GM19238 (cell line): ENCODE results near the gene WDR18.

Experiments
- DNase-seq: peaks from one replicate; pipeline ENCODE4 v3.0.0; 2011; ENCODE audit warnings: low spot score; ENCODE audit not compliant: insufficient read length

Gene WDR18

GRCh38 chr19:1006711-1007398 lies 22.7 kb downstream of the WDR18 start:
- DNase-seq = no peak

DNA sequence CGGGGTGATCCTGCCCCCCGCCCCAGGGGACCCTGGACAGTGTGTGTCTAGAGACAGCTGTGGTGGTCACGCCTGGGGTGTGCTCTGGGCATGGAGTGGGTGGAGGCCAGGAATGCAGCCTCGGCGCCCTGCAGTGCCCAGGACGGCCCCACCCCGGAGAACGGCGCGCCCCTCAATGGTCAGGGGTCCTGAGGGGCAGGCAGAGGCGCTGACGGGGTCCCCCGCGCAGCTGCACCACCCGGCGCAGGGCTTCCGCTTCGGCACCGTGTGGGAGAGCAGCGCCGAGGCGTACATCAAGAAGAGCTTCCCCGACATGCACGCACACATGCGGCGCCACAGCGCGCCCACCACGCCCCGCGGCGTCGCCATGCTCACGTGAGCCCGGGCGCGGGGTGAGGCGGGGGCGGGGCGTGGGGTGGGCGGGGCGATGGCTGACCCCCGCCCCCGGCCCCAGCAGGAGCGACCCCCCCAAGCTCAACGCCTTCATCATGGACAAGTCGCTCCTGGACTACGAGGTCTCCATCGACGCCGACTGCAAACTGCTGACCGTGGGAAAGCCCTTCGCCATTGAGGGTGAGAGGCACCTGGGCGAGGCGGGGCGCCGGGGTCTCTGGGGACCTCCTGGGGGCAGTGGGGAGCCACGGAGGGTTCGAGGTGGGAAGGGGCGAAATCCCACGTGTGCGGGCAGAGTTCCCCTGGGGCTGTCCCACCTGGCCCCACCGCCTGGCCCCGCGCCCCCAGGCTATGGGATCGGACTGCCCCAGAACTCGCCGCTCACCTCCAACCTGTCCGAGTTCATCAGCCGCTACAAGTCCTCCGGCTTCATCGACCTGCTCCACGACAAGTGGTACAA lies 23.5 kb downstream of the WDR18 start:
- DNase-seq = no peak

GRCh38 chr19:1008268-1009040 lies 24.3 kb downstream of the WDR18 start:
- DNase-seq = no peak

- no peak for DNase-seq
These were observed 25.2 kb downstream of the WDR18 start for GRCh38 chr19:1009041-1009980.

DNA sequence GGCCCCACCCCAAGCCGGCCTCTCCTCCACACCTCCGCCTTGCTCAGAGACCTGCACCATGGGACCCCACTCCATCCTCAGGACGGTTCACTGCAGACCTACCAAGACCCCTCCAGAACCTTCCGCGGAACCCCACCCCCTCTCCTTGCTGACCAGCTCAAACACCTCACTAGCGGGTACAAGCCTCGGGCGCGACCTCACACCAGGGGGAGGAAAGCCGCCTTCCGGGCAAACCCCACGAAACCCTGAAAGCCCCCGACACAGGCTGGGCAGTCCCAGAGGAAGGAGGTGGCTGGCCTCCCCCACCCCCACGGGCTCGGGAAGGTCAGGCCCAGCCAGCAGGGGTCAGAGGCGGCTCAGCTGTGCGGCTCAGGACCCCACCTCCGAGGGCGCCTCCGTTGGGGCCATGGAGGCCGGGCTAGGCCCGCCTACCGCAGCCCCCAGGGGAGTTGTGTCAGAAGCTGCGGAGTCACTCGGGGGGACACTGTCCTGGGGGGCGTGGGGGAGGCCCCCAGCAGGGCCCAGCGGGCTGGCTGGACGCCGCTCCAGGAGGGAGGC lies 25.9 kb downstream of the WDR18 start:
- DNase-seq = no peak

DNA sequence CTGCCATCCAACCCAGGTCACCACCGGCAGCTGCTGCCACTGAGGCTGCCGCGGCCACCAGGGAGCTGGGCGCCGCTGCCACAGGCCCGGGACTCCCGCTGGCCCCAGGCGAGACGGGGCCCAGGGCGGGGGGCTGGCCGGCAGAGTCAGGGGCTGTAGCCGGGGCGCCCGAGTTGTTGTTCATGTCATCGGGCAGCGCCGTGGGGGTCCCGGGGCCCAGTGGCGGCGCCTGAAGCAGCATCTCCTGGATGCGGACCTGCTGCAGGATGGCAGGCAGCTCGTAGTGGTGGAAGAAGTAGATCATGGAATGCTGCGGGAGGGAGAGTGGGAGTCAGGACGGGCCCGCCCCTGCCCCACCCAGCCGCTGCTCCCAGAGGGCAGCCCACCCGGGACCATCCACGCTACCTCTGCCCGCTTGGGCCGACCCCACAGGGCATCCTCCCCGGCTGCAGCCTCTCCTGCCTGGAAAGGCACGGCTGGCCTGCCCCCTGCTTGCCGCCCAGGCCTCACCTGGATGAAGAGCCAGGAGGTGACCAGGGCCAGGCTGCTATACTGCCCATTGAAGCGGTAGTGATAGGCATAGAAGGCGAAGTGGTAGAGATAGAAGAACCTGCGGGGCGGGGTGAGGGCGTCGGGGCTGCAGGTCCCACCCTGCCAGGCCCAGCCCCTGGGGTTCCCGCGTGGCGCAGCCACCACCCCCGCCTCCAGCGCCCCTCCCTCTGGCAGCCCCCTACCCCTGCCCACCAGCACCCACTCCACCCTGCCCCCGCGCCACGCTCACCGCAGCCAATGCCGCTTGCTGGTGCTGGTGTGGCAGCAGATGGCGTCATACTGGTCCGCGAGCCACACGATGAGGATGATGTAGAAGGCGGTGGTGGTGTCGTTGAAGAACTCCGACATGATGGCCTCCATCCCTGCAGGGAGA lies 26.7 kb downstream of the WDR18 start:
- DNase-seq = no peak

DNA sequence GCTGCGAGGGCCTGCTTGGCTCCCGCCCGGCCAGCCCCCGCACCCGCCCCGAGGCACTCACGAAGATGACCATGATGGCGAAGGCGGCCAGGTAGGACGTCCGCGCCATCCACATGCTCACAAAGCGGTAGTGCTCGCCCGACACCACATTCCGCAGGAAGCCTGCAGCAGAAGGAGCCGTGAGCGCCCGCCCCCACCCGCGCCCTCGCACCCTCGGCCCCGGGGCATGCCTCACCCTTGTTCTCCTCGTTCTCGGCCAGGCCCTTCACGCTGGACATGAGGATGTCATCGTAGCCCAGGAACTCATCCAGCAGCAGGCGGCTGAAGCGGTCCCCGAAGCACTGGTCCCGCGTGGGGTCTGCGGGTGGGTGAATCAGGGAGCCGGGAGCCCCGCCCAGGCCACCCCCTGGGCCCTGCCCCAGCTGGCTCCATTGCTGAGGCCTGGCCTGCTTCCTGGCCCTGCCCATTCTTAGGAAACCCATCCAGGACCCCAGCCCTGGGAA lies 27.7 kb downstream of the WDR18 start:
- DNase-seq = no peak

GRCh38 chr19:1012334-1012733 lies 28.2 kb downstream of the WDR18 start:
- no peak for DNase-seq

DNA sequence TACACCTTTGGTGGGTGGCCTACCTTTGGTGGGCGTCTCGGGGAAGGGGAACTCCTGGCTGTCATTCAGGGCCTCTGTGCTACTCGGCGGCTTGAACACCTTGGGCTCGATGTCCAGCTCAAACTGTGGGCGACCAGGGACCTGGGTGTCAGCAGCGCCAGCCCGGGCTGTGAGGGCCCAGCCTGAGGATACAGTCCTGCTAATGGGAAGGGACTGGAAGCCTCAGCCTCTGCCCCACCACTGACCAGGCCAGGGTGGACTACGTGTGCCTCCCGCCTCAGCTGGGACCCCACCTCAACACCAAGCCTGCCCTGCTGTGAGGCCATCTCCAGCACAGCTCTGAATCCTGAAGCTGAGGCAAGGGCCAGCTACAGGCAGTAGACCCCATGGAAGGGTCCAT lies 29.1 kb downstream of the WDR18 start:
- no peak for DNase-seq

GRCh38 chr19:1014161-1015060 lies 30.3 kb downstream of the WDR18 start:
- no peak for DNase-seq

DNA sequence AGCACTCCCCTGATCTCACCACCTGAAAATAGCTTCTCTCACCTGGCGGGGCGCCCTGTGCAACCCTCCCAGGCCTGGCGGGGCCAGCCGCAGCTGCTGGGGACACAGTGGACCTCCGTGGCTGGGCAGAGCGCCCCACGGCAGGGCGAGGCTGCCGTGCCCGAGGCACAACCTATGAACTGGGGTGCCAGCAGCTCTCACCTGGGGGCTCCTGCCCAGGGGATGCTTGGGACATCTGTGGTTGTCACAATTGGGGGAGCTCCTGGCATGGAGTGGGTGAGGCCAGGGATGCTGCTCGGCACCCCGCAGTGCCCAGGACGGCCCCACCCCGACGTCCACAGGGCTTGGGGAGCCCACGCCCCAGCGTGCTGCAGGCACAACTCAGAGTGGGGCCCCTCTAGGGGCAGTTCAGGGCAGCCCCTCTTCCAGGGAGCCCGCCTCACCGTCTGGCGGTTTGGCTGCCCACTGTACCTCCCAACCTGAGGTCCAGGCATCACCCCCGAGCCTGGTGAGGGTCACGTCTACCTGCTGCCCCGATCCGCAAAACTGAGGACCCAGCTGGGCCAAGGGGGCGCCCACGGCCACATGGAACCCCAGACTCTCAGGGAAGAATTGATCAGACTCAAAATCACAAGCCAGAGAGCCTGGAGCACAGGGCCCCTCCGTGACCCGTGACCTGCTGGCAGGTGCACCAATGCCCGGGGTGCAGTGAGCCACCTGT lies 31.1 kb downstream of the WDR18 start:
- no peak for DNase-seq

GRCh38 chr19:1015782-1016646 lies 31.9 kb downstream of the WDR18 start:
- no peak for DNase-seq

DNA sequence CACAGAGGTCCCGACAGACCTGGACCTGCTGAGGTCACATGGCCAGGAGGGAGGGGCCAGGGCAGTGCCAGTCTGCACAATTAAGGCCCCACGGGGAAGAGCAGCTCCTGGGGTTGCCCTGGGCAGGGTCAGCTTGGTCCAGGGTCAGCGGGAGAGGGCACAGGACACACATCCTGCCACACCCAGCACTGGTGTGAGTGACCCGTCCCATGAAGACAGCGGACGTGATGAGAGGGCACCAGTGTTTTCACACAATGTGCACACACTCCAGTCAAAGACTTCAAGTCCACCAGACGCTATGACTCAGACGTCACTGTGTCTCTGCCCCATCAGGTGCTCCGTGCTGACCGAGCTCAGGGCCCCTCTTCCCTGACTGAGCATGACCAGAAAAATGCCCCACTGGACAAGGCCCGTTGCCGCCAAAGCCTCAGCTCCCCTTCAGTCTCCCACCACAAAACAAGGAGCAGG lies 32.5 kb downstream of the WDR18 start:
- DNase-seq = no peak

DNA sequence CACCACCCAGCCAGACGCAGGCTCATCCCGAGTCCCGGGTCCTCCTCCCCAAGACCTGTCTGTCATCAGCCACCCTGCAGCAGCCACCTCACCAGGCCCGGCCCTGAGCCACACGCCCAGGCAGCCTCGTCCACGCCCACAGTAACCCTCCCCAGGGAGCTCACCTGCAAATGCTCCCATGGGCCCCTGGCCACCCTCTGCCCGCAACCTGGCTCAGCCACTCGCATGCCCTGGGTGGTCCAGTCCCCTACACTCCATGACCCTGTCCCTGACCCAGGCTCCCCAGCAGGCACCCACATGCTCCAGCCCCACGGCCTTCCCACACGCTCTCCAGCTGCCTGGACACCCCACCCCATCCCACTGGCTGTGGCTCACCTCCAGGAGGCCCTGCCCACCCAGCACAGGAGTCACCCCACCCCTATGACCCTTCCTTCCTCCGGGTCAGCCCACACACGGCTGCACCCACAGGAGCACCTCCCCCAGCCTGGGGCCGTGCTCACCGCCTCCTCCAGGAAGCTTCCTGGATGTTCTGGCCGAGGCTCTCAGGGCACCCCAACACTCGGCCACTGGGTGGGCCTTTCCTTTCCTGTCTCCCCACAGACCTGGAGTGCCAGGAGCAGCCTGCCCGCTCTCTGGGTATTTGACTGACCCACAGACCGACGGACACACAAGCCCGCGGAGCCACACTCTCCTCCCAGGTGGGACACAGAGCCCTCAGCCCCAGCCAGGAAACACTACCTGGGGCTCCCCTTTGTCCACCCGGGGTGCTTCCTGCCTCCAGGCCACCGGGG lies 33.2 kb downstream of the WDR18 start:
- no peak for DNase-seq

DNA sequence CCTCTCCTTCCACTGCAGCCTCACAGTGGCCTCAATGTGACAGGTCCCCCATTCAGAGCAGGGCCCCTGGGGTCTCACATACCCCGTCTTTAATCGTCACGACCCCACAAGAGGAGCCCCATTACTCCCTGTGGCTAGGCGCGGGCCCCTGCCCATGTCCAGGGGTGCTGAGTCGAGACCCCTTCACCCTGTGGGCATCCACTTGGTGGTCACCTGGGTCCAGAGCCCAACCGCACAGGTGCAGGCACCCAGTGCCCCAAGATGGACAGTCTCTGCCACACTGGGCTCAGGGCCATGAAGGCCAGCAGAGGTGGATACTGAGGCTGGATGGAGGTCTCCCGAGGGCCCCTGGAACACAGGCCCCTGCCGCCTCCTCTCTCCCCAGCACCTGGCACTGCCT lies 33.8 kb downstream of the WDR18 start:
- no peak for DNase-seq

- DNase-seq = no peak
These were observed 34.2 kb downstream of the WDR18 start for GRCh38 chr19:1018393-1018792.
